Neural progenitor cell (in vitro differentiated cells): Measurements from ENCODE around the gene PAIP2. TPM values are rescaled to one million over a fixed set of nuclear protein-coding genes. Genes with fewer than 3 reads are reported as not detected.

Experiments
- DNase-seq: peaks from one replicate; pipeline ENCODE4 v3.0.0-alpha.2; 2016; ENCODE audit warnings: low spot score
- H2AFZ ChIP-seq: fragments of 200-600 bp; sonication (generic); replicated peaks from 2 replicates; pipeline ENCODE4 v1.6.1; 2016; ENCODE audit warnings: antibody characterized with exemption
- H3F3A ChIP-seq: fragments of 200-600 bp; sonication (generic); 2 replicates; pipeline ENCODE4 v1.6.1; 2016; ENCODE audit warnings: antibody characterized with exemption, low read depth
- H3K27ac ChIP-seq: fragments of 200-600 bp; sonication (generic); 2 replicates; pipeline ENCODE4 v1.5.1; 2016; ENCODE audit warnings: mild to moderate bottlenecking
- H3K27me3 ChIP-seq: fragments of 200-600 bp; sonication (generic); 2 replicates; pipeline ENCODE4 v1.6.1; 2016; ENCODE audit warnings: mild to moderate bottlenecking, moderate library complexity
- H3K36me3 ChIP-seq: fragments of 200-600 bp; sonication (generic); 2 replicates; pipeline ENCODE4 v1.5.1; 2016
- H3K4me1 ChIP-seq: fragments of 200-600 bp; sonication (generic); 2 replicates; pipeline ENCODE4 v1.6.1; 2016; ENCODE audit warnings: mixed run types
- H3K4me2 ChIP-seq: fragments of 200-600 bp; sonication (generic); 2 replicates; pipeline ENCODE4 v1.6.1; 2016
- H3K4me3 ChIP-seq: fragments of 200-600 bp; sonication (generic); 2 replicates; pipeline ENCODE4 v1.5.1; 2016
- H3K79me2 ChIP-seq: fragments of 200-600 bp; sonication (generic); 2 replicates; pipeline ENCODE4 v1.6.1; 2016; ENCODE audit warnings: low read depth
- H3K9ac ChIP-seq: fragments of 200-600 bp; sonication (generic); 2 replicates; pipeline ENCODE4 v1.6.1; 2016
- H3K9me3 ChIP-seq: fragments of 200-600 bp; sonication (generic); 2 replicates; pipeline ENCODE4 v1.5.1; 2016; ENCODE audit warnings: low read depth
- H4K20me1 ChIP-seq: fragments of 200-600 bp; sonication (generic); 2 replicates; pipeline ENCODE4 v1.6.1; 2016; ENCODE audit warnings: low read depth
- H3K27ac Mint-ChIP-seq: 3 replicates; pipeline ENCODE4 v1.8.0; 2021; ENCODE audit warnings: mixed read lengths
- H3K27me3 Mint-ChIP-seq: 2 replicates; pipeline ENCODE4 v1.8.0; 2022; ENCODE audit warnings: low read depth, mild to moderate bottlenecking, inconsistent platforms, moderate library complexity, mixed read lengths; ENCODE audit not compliant: insufficient read depth
- H3K36me3 Mint-ChIP-seq: 3 replicates; pipeline ENCODE4 v1.8.0; 2021; ENCODE audit warnings: mixed read lengths
- H3K4me1 Mint-ChIP-seq: 3 replicates; pipeline ENCODE4 v1.8.0; 2021; ENCODE audit warnings: mixed read lengths
- H3K4me3 Mint-ChIP-seq: 3 replicates; pipeline ENCODE4 v1.8.0; 2021; ENCODE audit warnings: mild to moderate bottlenecking, moderate library complexity, mixed read lengths
- H3K9me3 Mint-ChIP-seq: 3 replicates; pipeline ENCODE4 v1.8.0; 2020; ENCODE audit warnings: mixed read lengths
- CTCF ChIP-seq: fragments of 200-600 bp; sonication (generic); IDR thresholded peaks from 2 replicates; pipeline ENCODE4 v1.5.1; 2017; ENCODE audit warnings: antibody characterized with exemption, mild to moderate bottlenecking
- EZH2 ChIP-seq: fragments of 200-600 bp; sonication (generic); IDR thresholded peaks from 2 replicates; pipeline ENCODE4 v1.6.1; 2017; ENCODE audit warnings: antibody characterized with exemption, mild to moderate bottlenecking, moderate library complexity
- EZH2phosphoT487 ChIP-seq: fragments of 200-600 bp; sonication (generic); IDR thresholded peaks from 2 replicates; pipeline ENCODE4 v1.6.1; 2017; ENCODE audit warnings: antibody characterized with exemption
- total RNA-seq: library from RNA; depleted of rRNA; stranded (reverse); fragments of >200 nt; gene quantifications from 2 replicates; pipeline ENCODE4 v1.2.3, GENCODE V29; 2015; ENCODE audit warnings: low replicate concordance

PAIP2 gene
- total RNA-seq, 1 donor from 2014 or later: 201 TPM

DNA sequence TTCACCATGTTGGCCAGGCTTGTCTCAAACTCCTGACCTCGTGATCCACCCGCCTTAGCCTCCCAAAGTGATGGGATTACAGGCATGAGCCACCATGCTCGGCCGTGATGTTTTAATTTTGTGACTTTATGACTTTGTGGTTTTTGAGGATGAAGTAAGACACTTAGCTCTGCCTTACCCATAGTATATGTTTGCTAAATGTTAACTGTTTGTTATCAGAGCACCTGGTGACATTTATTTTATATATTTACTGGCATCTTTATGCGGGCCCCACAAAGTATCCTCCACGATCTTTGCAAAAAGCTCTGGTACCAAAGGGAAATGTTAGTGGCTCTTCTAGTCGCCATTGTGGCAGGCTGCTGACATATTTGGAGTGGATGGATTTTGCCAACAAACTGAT, 34.7 kb downstream of the PAIP2 start:
- Mint-ChIP-seq H3K27ac (no peak overlapping the region), H3K36me3 (peaks cover 13% of the 10 kb centered on the region), H3K9me3 (no peaks in the 10 kb centered on the region), H3K27me3 (peaks cover 7% of the 10 kb centered on the region), H3K4me3 (no peak overlapping the region), H3K4me1 (peaks cover 7% of the 10 kb centered on the region)
- Histone ChIP-seq H3K4me2 (no peak overlapping the region), H2AFZ (no peak overlapping the region), H3K9me3 (no peaks in the 10 kb centered on the region), H4K20me1 (peaks cover under 1% of the 10 kb centered on the region), H3F3A (peaks cover 5% of the 10 kb centered on the region), H3K9ac (no peak overlapping the region), H3K27me3 (no peaks in the 10 kb centered on the region), H3K79me2 (no peaks in the 10 kb centered on the region), H3K4me1 (no peaks in the 10 kb centered on the region), H3K27ac (no peak overlapping the region), H3K4me3 (no peak overlapping the region), H3K36me3 (no peaks in the 10 kb centered on the region)
- TF ChIP-seq EZH2 (no peak), CTCF (no peak), EZH2phosphoT487 (no peak)
- DNase-seq: no peak

DNA sequence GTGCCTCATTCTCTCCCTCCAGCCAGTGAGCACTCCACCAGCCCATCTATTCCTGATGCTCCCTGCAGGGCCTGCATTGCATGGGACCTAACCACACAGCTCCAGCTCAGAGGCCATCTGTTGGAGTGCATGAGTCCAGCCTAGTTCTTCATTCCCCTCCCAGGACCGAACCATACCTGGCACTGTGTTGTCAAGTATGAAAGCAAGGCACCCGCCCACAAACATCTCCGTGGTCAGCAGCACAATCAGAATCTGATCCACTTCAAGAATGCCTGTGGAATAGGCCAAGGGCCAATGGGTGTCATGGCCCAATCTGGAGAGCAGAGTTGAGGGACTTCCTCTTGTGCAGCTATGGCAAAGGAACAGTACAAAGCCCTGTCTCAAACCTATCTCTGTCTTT, 35.6 kb downstream of the PAIP2 start:
- peaks cover 7% of the 10 kb centered on the region for H3K27me3 Mint-ChIP-seq
- Histone ChIP-seq H3K9ac (no peak overlapping the region), H3K27ac (no peak overlapping the region), H3F3A (peaks cover 5% of the 10 kb centered on the region), H3K27me3 (no peaks in the 10 kb centered on the region), H3K4me1 (no peaks in the 10 kb centered on the region), H2AFZ (no peak overlapping the region), H3K4me2 (no peak overlapping the region), H3K36me3 (no peaks in the 10 kb centered on the region), H3K79me2 (no peaks in the 10 kb centered on the region), H3K4me3 (no peak overlapping the region), H4K20me1 (no peaks in the 10 kb centered on the region), H3K9me3 (no peaks in the 10 kb centered on the region)
- peaks cover 7% of the 10 kb centered on the region for H3K4me1 Mint-ChIP-seq
- DNase-seq: no peak
- H3K9me3 Mint-ChIP-seq: no peaks in the 10 kb centered on the region
- H3K27ac Mint-ChIP-seq: peak overlapping the region; percentile 67
- TF ChIP-seq EZH2 (no peak), CTCF (no peak), EZH2phosphoT487 (no peak)
- peaks cover 8% of the 10 kb centered on the region for H3K36me3 Mint-ChIP-seq
- H3K4me3 Mint-ChIP-seq: no peak overlapping the region

- Histone ChIP-seq H3K9me3 (no peaks in the 10 kb centered on the region), H3K79me2 (no peaks in the 10 kb centered on the region), H3K27ac (no peak overlapping the region), H3K4me1 (no peaks in the 10 kb centered on the region), H2AFZ (no peak overlapping the region), H3K4me2 (no peak overlapping the region), H3F3A (peaks cover under 1% of the 10 kb centered on the region), H3K4me3 (no peak overlapping the region), H3K27me3 (no peaks in the 10 kb centered on the region), H3K36me3 (no peaks in the 10 kb centered on the region), H4K20me1 (no peaks in the 10 kb centered on the region), H3K9ac (no peak overlapping the region)
- no peaks in the 10 kb centered on the region for H3K9me3 Mint-ChIP-seq
- no peak for DNase-seq
- H3K27ac Mint-ChIP-seq: no peak overlapping the region
- peaks cover 4% of the 10 kb centered on the region for H3K36me3 Mint-ChIP-seq
- H3K4me1 Mint-ChIP-seq: peaks cover 8% of the 10 kb centered on the region
- H3K4me3 Mint-ChIP-seq: no peak overlapping the region
- peaks cover 7% of the 10 kb centered on the region for H3K27me3 Mint-ChIP-seq
- no peak for TF ChIP-seq EZH2phosphoT487
- no peak for TF ChIP-seq EZH2
- no peak for TF ChIP-seq CTCF
Observed at GRCh38 chr5:139378101-139378825, 36.6 kb downstream of the PAIP2 start.
